ENCODE data around the gene NEDD4L. TPM values are rescaled to one million over a fixed set of nuclear protein-coding genes. Genes with fewer than 3 reads are reported as not detected.

NEDD4L gene
- total RNA-seq, 4 donors from 2014 or later, result 22.7 to 39.9 (median 34.7) TPM

- intact Hi-C loops (cut with DNase I), result no loop called here
- H3K4me1 ChIP-seq, result no peaks in the 10 kb centered on the region
- H3K27me3 ChIP-seq, result no peaks in the 10 kb centered on the region
- no peak overlapping the region for H3K27ac ChIP-seq (replicated peaks in 1 of 4)
- DNase-seq (ENCODE audit: extremely low spot score), result no peak
- H3K4me3 ChIP-seq, result no peak overlapping the region
- no peaks in the 10 kb centered on the region for H3K36me3 ChIP-seq
- H3K9me3 ChIP-seq, result no peaks in the 10 kb centered on the region
- WGBS, result 100% methylated on average over 1 of the region's 1 CpG
- TF ChIP-seq CTCF (IDR thresholded peaks at IDR 0.05) (no peak), EP300 (IDR thresholded peaks at IDR 0.05) (no peak), POLR2A (IDR thresholded peaks at IDR 0.05; ENCODE audit: low read depth) (no peak)
Observed at GRCh38 chr18:58012356-58012755, 31.7 kb upstream of the NEDD4L start.

- H3K4me3 ChIP-seq, result no peak overlapping the region
- no peaks in the 10 kb centered on the region for H3K27me3 ChIP-seq
- no peak for DNase-seq (ENCODE audit: extremely low spot score)
- TF ChIP-seq EP300 (IDR thresholded peaks at IDR 0.05) (no peak), POLR2A (IDR thresholded peaks at IDR 0.05; ENCODE audit: low read depth) (no peak), POLR2AphosphoS5 (IDR thresholded peaks at IDR 0.05) (no peak), CTCF (IDR thresholded peaks at IDR 0.05) (no peak)
- H3K27ac ChIP-seq (replicated peaks in 1 of 4), result no peak overlapping the region
- intact Hi-C loops (cut with DNase I), result no loop called here
- H3K4me1 ChIP-seq, result no peaks in the 10 kb centered on the region
- no peaks in the 10 kb centered on the region for H3K9me3 ChIP-seq
- WGBS, result 66% methylated on average over 8 of the region's 8 CpGs
- H3K36me3 ChIP-seq, result no peaks in the 10 kb centered on the region
Observed at GRCh38 chr18:58013241-58014211, 30.5 kb upstream of the NEDD4L start.

GRCh38 chr18:58015065-58015780 is 28.8 kb upstream of the NEDD4L start:
- no peaks in the 10 kb centered on the region for H3K36me3 ChIP-seq
- peaks cover 0 to 15% (median 11%) of the 10 kb centered on the region in 4 donors for H3K4me1 ChIP-seq
- TF ChIP-seq POLR2AphosphoS5 (IDR thresholded peaks at IDR 0.05), result no peak
- no peak for TF ChIP-seq POLR2A (IDR thresholded peaks at IDR 0.05; ENCODE audit: low read depth)
- no peak for TF ChIP-seq CTCF (IDR thresholded peaks at IDR 0.05)
- no peak for TF ChIP-seq EP300 (IDR thresholded peaks at IDR 0.05)
- H3K9me3 ChIP-seq, result no peaks in the 10 kb centered on the region
- no peak overlapping the region for H3K27ac ChIP-seq (replicated peaks in 1 of 4)
- WGBS, result 84% methylated on average over 13 of the region's 13 CpGs
- intact Hi-C loops (cut with DNase I), result no loop called here
- H3K4me3 ChIP-seq, result no peak overlapping the region
- no peaks in the 10 kb centered on the region for H3K27me3 ChIP-seq
- no peak for DNase-seq (ENCODE audit: extremely low spot score)

- Histone ChIP-seq H3K4me1 (peaks cover 0 to 18% (median 14%) of the 10 kb centered on the region in 4 donors), H3K27me3 (no peaks in the 10 kb centered on the region), H3K36me3 (no peaks in the 10 kb centered on the region), H3K27ac (replicated peaks in 1 of 4) (no peak overlapping the region), H3K4me3 (no peak overlapping the region), H3K9me3 (no peaks in the 10 kb centered on the region)
- no peak for DNase-seq (ENCODE audit: extremely low spot score)
- intact Hi-C loops (cut with DNase I), result no loop called here
- TF ChIP-seq CTCF (IDR thresholded peaks at IDR 0.05), result no peak
- TF ChIP-seq POLR2AphosphoS5 (IDR thresholded peaks at IDR 0.05), result no peak
- TF ChIP-seq EP300 (IDR thresholded peaks at IDR 0.05), result no peak
- no peak for TF ChIP-seq POLR2A (IDR thresholded peaks at IDR 0.05; ENCODE audit: low read depth)
Observed at GRCh38 chr18:58017267-58017666, 26.8 kb upstream of the NEDD4L start.

All from esophagus muscularis mucosa (tissue), 4 donors.